Measurements from ENCODE around the gene CGNL1.

The CGNL1 gene

GRCh38 chr15:57502116-57502515, 125.8 kb downstream of the CGNL1 start:
- no peak for DNase-seq (ENCODE audit: low spot score)
- in situ Hi-C loops (cut with MboI; ENCODE audit: low pct_unique_long_range_greater_than_20kb, low sequenced_read_pairs, unreplicated experiment): no loop called here
- TF ChIP-seq, protein P1, sequence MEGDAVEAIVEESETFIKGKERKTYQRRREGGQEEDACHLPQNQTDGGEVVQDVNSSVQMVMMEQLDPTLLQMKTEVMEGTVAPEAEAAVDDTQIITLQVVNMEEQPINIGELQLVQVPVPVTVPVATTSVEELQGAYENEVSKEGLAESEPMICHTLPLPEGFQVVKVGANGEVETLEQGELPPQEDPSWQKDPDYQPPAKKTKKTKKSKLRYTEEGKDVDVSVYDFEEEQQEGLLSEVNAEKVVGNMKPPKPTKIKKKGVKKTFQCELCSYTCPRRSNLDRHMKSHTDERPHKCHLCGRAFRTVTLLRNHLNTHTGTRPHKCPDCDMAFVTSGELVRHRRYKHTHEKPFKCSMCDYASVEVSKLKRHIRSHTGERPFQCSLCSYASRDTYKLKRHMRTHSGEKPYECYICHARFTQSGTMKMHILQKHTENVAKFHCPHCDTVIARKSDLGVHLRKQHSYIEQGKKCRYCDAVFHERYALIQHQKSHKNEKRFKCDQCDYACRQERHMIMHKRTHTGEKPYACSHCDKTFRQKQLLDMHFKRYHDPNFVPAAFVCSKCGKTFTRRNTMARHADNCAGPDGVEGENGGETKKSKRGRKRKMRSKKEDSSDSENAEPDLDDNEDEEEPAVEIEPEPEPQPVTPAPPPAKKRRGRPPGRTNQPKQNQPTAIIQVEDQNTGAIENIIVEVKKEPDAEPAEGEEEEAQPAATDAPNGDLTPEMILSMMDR (IDR thresholded peaks at IDR 0.05; ENCODE audit: extremely low read depth, insufficient read depth, missing control alignments): no peak

GRCh38 chr15:57503051-57503702, 126.9 kb downstream of the CGNL1 start:
- TF ChIP-seq, protein P1 (IDR thresholded peaks at IDR 0.05; ENCODE audit: extremely low read depth, insufficient read depth, missing control alignments): peak; percentile 31
- in situ Hi-C loops (cut with MboI; ENCODE audit: low pct_unique_long_range_greater_than_20kb, low sequenced_read_pairs, unreplicated experiment): no loop called here
- no peak for DNase-seq (ENCODE audit: low spot score)

DNA sequence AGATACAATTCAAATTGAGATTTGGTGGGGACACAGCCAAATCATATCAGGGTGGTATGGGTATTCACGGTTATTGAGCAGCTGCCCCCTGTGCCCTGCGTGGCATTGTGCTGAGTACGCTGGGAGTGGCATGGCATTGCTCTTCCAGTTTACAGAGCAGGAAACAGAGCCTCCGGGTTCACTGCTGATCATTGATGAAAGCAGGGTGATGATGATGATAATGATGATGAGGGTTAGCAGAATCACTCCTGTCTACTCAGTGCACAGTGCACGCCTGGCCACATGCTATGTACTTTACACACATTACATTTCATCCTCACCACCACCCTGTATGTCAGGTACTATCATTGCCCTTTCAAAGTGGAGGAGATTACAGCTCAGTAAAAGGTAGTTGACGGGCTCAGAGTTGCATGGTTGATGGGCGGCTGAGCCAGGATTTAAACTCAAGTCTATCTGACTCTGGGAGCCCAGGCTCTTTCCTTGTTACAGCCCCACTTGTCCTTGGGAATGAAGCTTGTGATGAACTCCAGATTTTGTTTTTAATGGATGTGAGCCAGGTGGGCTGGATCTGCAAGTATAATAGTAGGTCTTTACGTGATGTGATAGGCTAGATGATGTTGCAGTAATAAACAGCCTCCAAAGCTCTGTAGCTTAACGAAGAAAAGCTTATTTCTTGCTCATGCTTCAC, 127.8 kb downstream of the CGNL1 start:
- in situ Hi-C loops (cut with MboI; ENCODE audit: low pct_unique_long_range_greater_than_20kb, low sequenced_read_pairs, unreplicated experiment): no loop called here
- TF ChIP-seq, protein P1 (IDR thresholded peaks at IDR 0.05; ENCODE audit: extremely low read depth, insufficient read depth, missing control alignments): no peak
- DNase-seq (ENCODE audit: low spot score): no peak

DNA sequence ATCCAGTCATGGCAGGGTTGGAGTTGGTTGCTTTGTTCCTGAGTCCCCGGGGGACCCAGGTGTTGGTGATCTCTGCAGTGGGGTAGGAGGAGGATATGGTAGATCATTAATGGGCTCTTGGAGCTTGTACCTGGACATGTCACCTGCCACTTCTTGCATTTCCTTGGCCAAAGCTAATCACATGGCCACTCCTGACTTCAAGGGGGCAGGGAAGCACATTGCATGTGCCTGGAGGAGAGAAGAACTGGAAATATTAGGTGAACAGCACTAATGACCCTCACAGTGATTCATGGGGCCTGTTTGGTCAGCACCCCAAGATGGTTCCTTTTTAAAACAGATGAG, 128.3 kb downstream of the CGNL1 start:
- no peak for DNase-seq (ENCODE audit: low spot score)
- in situ Hi-C loops (cut with MboI; ENCODE audit: low pct_unique_long_range_greater_than_20kb, low sequenced_read_pairs, unreplicated experiment): no loop called here
- TF ChIP-seq, protein P1 (IDR thresholded peaks at IDR 0.05; ENCODE audit: extremely low read depth, insufficient read depth, missing control alignments): no peak

GRCh38 chr15:57505056-57505715, 128.9 kb downstream of the CGNL1 start:
- no peak for DNase-seq (ENCODE audit: low spot score)
- in situ Hi-C loops (cut with MboI; ENCODE audit: low pct_unique_long_range_greater_than_20kb, low sequenced_read_pairs, unreplicated experiment): no loop called here

DNA sequence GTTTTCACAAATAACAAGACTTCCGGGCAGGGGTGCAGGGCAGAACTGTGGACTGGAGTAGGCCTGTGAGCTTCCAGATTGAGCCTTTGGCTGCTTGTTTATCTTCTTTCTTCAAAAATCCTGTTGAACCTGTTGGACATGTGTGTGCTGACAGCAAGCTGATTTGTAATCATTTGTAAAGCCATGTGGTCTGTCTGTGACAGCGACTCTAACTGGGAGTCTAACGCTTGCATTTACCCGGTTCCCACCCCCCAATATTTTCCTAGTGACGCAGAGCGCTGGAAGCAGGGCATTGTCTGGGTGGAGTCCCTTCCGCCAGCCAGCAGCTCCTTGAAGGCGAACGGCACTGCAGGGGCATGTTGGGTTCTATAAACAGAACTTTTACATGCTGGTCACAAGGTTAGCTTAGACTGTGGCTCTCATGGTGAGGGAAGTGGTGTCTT, 129.7 kb downstream of the CGNL1 start:
- in situ Hi-C loops (cut with MboI; ENCODE audit: low pct_unique_long_range_greater_than_20kb, low sequenced_read_pairs, unreplicated experiment): no loop called here
- TF ChIP-seq, protein P1 (IDR thresholded peaks at IDR 0.05; ENCODE audit: extremely low read depth, insufficient read depth, missing control alignments): no peak
- DNase-seq (ENCODE audit: low spot score): no peak

More at GRCh38 chr15:57505056-57505715, 128.9 kb downstream of the CGNL1 start:
- TF ChIP-seq, protein P1 (IDR thresholded peaks at IDR 0.05; ENCODE audit: extremely low read depth, insufficient read depth, missing control alignments): no peak
